ENCODE data around the gene AGPAT3. TPM values are rescaled to one million over a fixed set of nuclear protein-coding genes. Genes with fewer than 3 reads are reported as not detected.

Gene AGPAT3
- total RNA-seq, 4 donors from 2014 or later = 61.0 to 77.9 (median 69.4) TPM

DNA sequence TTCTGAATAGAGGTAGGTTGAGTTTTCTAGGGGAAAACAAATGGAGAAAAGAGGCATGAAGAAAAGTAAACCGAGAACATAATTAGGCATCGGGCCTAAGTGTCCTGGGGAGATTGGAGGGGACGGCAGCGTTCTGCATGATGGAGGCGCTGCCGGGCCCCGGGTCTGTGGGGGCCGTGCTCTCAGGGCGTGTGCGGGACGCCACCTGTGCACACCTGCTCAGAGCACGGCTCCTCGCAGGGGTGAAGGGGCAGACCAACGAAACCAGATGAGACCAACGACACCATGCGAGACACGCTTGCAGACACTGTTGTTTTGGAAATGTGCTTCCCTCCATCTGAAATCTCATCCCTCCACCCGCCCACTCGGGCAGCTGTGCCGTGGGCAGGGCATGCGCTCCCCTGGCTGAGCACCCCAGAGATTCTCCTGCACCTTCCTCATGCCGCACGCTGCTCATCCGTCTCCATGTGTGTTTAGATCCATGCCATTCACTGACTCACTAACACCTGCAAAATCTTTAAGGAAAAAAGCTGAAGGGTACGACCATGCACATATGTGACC, 118.9 kb downstream of the AGPAT3 start:
- H3K36me3 ChIP-seq = peaks cover 46% of the 10 kb centered on the region
- H3K4me1 ChIP-seq = peaks cover 12% of the 10 kb centered on the region
- no peaks in the 10 kb centered on the region for H3K9me3 ChIP-seq
- no peak for DNase-seq (ENCODE audit: low spot score in 2 of 2)
- TF ChIP-seq POLR2A (IDR thresholded peaks at IDR 0.05) = no peak
- TF ChIP-seq, protein P1, sequence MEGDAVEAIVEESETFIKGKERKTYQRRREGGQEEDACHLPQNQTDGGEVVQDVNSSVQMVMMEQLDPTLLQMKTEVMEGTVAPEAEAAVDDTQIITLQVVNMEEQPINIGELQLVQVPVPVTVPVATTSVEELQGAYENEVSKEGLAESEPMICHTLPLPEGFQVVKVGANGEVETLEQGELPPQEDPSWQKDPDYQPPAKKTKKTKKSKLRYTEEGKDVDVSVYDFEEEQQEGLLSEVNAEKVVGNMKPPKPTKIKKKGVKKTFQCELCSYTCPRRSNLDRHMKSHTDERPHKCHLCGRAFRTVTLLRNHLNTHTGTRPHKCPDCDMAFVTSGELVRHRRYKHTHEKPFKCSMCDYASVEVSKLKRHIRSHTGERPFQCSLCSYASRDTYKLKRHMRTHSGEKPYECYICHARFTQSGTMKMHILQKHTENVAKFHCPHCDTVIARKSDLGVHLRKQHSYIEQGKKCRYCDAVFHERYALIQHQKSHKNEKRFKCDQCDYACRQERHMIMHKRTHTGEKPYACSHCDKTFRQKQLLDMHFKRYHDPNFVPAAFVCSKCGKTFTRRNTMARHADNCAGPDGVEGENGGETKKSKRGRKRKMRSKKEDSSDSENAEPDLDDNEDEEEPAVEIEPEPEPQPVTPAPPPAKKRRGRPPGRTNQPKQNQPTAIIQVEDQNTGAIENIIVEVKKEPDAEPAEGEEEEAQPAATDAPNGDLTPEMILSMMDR (IDR thresholded peaks at IDR 0.05) = no peak
- TF ChIP-seq POLR2AphosphoS5 (IDR thresholded peaks at IDR 0.05) = no peak
- TF ChIP-seq EP300 (IDR thresholded peaks at IDR 0.05) = no peak
- H3K27me3 ChIP-seq = no peaks in the 10 kb centered on the region
- WGBS = 81% methylated on average over 25 of the region's 25 CpGs
- no peak overlapping the region for H3K4me3 ChIP-seq
- H3K27ac ChIP-seq = no peak overlapping the region

DNA sequence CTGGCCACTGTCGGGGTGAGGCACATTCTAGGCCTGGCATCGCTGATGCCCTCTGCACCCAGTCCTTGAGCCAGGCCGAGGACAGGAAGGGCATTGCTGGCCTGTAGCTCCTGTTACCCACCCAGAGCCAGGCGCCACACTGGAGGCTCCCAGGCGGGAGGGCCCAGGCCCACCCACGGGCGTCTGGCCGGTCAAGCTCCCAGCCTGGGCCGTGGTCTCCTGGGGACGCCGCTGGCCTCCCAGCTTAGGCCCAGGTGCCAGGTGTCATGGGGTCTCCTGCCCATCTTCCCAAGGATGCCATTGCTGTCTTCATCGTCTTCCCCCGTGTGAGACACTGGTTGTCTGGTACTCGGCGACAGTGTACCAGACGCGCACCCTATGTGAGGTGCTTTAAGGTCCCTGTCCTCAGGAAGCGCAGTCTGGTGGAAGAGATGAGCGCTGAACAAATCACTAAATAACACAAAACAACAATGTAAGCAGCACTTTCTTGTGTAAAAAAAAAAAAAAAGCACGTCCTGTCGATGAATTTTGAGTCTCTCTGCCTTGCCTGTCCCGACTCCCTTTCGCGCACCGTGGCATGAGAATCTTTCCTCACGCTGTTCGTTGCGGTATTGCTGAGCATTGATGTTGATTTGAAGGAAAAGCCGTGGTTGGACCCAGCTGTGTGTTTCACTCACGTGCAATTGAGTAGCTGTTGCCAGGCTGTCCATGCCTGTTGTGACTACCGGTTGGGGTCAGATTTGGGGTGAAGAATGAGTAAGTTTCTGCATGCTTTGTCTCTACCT, 120.1 kb downstream of the AGPAT3 start:
- DNase-seq (ENCODE audit: low spot score in 2 of 2) = no peak
- H3K27ac ChIP-seq = no peak overlapping the region
- no peaks in the 10 kb centered on the region for H3K27me3 ChIP-seq
- peaks cover 38% of the 10 kb centered on the region for H3K36me3 ChIP-seq
- TF ChIP-seq POLR2AphosphoS5 (IDR thresholded peaks at IDR 0.05) = no peak
- TF ChIP-seq, protein P1 (IDR thresholded peaks at IDR 0.05) = no peak
- TF ChIP-seq EP300 (IDR thresholded peaks at IDR 0.05) = no peak
- no peak for TF ChIP-seq POLR2A (IDR thresholded peaks at IDR 0.05)
- no peak overlapping the region for H3K4me3 ChIP-seq
- H3K9me3 ChIP-seq = no peaks in the 10 kb centered on the region
- WGBS = 89% methylated on average over 24 of the region's 31 CpGs
- peaks cover 12% of the 10 kb centered on the region for H3K4me1 ChIP-seq

DNA sequence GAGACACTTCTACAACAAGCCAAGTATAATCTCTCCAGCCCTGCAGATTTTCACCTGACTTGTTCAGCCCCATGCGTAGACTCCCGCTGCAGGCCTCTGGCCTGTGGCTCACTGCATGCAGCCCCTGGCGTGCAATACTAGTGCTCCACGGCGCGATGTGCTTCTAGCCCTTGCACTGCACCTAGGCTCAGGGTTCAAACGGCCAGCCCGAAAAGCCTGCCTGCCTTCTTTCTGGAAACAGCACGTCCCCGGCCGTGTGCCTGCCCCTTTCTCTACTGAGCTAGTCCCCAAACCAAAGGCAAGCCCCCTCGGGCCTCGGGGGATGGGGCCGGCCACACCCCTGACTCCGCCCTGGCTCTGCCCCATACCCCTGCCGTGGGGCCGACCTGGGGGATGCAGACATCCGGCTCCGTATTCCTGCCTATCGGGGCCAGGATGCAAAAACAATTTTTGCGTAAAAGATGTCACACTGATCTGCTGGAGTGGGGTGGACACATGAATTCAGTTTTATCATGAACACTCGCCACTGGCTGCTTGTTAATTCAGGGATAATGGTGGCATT, 120.7 kb downstream of the AGPAT3 start:
- DNase-seq (ENCODE audit: low spot score in 2 of 2) = no peak
- Histone ChIP-seq H3K4me3 (no peak overlapping the region), H3K36me3 (peaks cover 33% of the 10 kb centered on the region), H3K9me3 (no peaks in the 10 kb centered on the region), H3K27me3 (no peaks in the 10 kb centered on the region), H3K4me1 (peaks cover 12% of the 10 kb centered on the region), H3K27ac (no peak overlapping the region)
- 35% methylated on average over 22 of the region's 22 CpGs for WGBS
- TF ChIP-seq, protein P1 (IDR thresholded peaks at IDR 0.05) = no peak
- no peak for TF ChIP-seq POLR2AphosphoS5 (IDR thresholded peaks at IDR 0.05)

DNA sequence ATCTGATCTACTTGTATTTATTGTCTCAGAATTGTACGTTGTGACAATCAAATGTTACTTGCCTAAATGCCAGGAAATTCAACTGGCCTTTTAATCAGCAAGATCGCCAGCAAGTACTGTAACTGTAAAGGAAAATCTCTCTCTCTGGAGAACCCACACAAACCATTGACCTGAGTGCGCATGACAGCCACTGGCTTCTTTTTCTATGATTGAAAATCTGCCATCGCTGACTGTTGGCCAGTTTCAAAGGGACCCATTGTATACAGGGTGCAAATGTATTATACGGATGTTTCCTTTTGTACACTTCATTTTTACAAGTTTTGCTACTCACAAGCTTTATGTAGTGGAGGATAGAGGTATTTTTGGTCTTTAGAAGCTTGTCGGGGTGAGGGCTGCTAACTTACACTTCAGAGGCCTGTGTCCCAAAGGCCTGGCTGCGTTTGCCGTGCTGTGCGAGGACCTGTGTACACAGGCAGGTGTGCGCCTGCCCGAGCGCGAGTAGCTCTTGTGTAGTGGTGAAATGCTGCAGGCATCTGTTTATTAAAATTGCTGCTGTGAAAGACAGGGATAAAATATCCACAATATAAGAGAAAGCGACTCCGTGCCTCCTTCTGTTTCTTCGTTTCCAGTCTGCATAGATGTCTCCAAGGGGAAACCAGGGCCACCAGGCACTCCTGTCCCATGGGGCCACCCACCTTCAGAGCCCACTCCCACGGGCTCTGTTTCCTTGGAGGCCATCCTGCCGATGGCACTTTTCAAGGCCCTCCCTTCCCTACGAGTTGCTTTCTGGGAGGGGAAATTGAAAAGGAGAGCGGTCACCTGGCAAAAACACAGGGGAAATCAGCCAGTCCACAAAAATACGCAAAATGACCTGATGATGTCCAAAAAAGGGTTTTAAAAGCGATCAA, 121.8 kb downstream of the AGPAT3 start:
- Histone ChIP-seq H3K4me1 (peaks cover 12% of the 10 kb centered on the region), H3K36me3 (peaks cover 23% of the 10 kb centered on the region), H3K27ac (peak overlapping the region; percentile 2), H3K9me3 (no peaks in the 10 kb centered on the region), H3K27me3 (no peaks in the 10 kb centered on the region), H3K4me3 (no peak overlapping the region)
- no peak for DNase-seq (ENCODE audit: low spot score in 2 of 2)
- no peak for TF ChIP-seq EP300 (IDR thresholded peaks at IDR 0.05)
- TF ChIP-seq POLR2AphosphoS5 (IDR thresholded peaks at IDR 0.05) = no peak
- TF ChIP-seq, protein P1 (IDR thresholded peaks at IDR 0.05) = no peak
- TF ChIP-seq POLR2A (IDR thresholded peaks at IDR 0.05) = no peak
- WGBS = 52% methylated on average over 22 of the region's 22 CpGs

All from suprapubic skin (tissue), 4 donors.